OCI-LY1 (cell line): ENCODE measurements around the gene KLHL33.

Experiments used
- CTCF ChIP-seq: fragments of 200-600 bp; sonication (generic), shearing (Covaris generic); IDR thresholded peaks from 2 replicates; pipeline ENCODE4 v1.5.1; 2017; ENCODE audit warnings: mild to moderate bottlenecking, antibody characterized with exemption, low read length, moderate library complexity, mixed read lengths
- EZH2 ChIP-seq: fragments of 200-600 bp; sonication (generic), shearing (Covaris generic); IDR thresholded peaks from 2 replicates; pipeline ENCODE4 v1.8.0; 2017; ENCODE audit warnings: borderline replicate concordance, mixed run types, mild to moderate bottlenecking, antibody characterized with exemption, low read length, moderate library complexity, mixed read lengths

- no peak for TF ChIP-seq CTCF
- no peak for TF ChIP-seq EZH2
Measured at GRCh38 chr14:20455355-20456300, 19.7 kb upstream of the KLHL33 start.
